UCSD-AML1 (cell line): ENCODE data around the gene NUDT4B.
"Not testable (repeated sequence)": the region's sequence is repeated elsewhere in the genome, so short reads cannot be mapped to it uniquely, and the experiment has no call there.

ENCODE experiments used
- DNase-seq: peaks from one replicate; lab custom pipeline; 2025; ENCODE audit not compliant: unreplicated experiment; lab: John Stamatoyannopoulos, UW

NUDT4B gene

GRCh38 chr1:148793762-148794332 lies 45.3 kb downstream of the NUDT4B start:
- not testable (repeated sequence) for DNase-seq
